Gastroesophageal sphincter (tissue), 3 donors: Measurements from ENCODE around the gene MAML2.

ENCODE experiments used
- CTCF ChIP-seq, 4 experiments: fragments of 200-600 bp in 2 of 4; fragments of 450-650 bp in 2 of 4; sonication (generic) in 1 of 4; IDR thresholded peaks; one replicate each; pipeline ENCODE4 v1.5.1; 2017 to 2019; ENCODE audit warnings: antibody characterized with exemption in 4 of 4, mild to moderate bottlenecking in 2 of 4, moderate library complexity in 2 of 4
- EP300 ChIP-seq: sonication (generic); formaldehyde crosslinking; IDR thresholded peaks from one replicate; pipeline ENCODE4 v1.6.1; 2017; ENCODE audit warnings: antibody characterized with exemption, mild to moderate bottlenecking
- POLR2A ChIP-seq, 2 donors: fragments of 450-650 bp; IDR thresholded peaks; one replicate each; pipeline ENCODE4 v1.6.1; 2017; ENCODE audit warnings: antibody characterized with exemption in 2 of 2, mild to moderate bottlenecking in 2 of 2, moderate library complexity in 1 of 2
- POLR2AphosphoS5 ChIP-seq: sonication (generic); formaldehyde crosslinking; IDR thresholded peaks from one replicate; pipeline ENCODE4 v1.6.1; 2017; ENCODE audit warnings: antibody characterized with exemption

- TF ChIP-seq POLR2AphosphoS5 (no peak), CTCF (IDR thresholded peaks at IDR 0.05) (no peak), POLR2A (IDR thresholded peaks at IDR 0.05) (no peak), EP300 (no peak)
Observed at GRCh38 chr11:96339706-96340554, 3.1 kb downstream of the MAML2 start.
